H1 (cell line): ENCODE data around the gene TLNRD1. TPM values are rescaled to one million over a fixed set of nuclear protein-coding genes. Genes with fewer than 3 reads are reported as not detected.

Source experiments
- ATF3 ChIP-seq: IDR thresholded peaks from 2 replicates; pipeline ENCODE4 v1.6.1; 2011; ENCODE audit warnings: low read depth, mild to moderate bottlenecking, low read length; ENCODE audit not compliant: insufficient read depth
- CHD1 ChIP-seq: IDR thresholded peaks from 2 replicates; pipeline ENCODE4 v1.6.1; 2012; ENCODE audit warnings: low read depth, low read length, improper control_type of control experiment
- CHD7 ChIP-seq: fragments of 300-600 bp; sonication (generic); IDR thresholded peaks from 2 replicates; pipeline ENCODE4 v1.7.1; 2012; ENCODE audit warnings: low read length, moderate library complexity, mild to moderate bottlenecking, inconsistent platforms; ENCODE audit not compliant: insufficient replicate concordance
- CTCF ChIP-seq, 3 experiments: IDR thresholded peaks; 1 replicate in 2 of 3; 2 replicates in 1 of 3; pipeline versions ENCODE4 v1.5.1 to v1.6.1; 2011; ENCODE audit warnings: low read length in 3 of 3, mild to moderate bottlenecking in 3 of 3, inconsistent platforms in 2 of 3, low read depth in 1 of 3, moderate library complexity in 1 of 3; ENCODE audit not compliant: insufficient read depth in 1 of 3; ENCODE audit errors: control extremely low read depth in 1 of 3
- JUND ChIP-seq: IDR thresholded peaks from 2 replicates; pipeline ENCODE4 v1.6.1; 2011; ENCODE audit warnings: mild to moderate bottlenecking, improper control_type of control experiment, low read length
- KDM5A ChIP-seq: fragments of 200-600 bp; IDR thresholded peaks from 2 replicates; pipeline ENCODE4 v1.7.1; 2012; ENCODE audit warnings: mild to moderate bottlenecking, low read length, inconsistent platforms, mixed read lengths
- NANOG ChIP-seq: IDR thresholded peaks from 2 replicates; pipeline ENCODE4 v1.6.1; 2011; ENCODE audit warnings: low read length, low read depth, mild to moderate bottlenecking, inconsistent platforms; ENCODE audit not compliant: insufficient read depth, poor library complexity, severe bottlenecking
- SIRT6 ChIP-seq: IDR thresholded peaks from one replicate; pipeline ENCODE4 v1.7.1; 2012; ENCODE audit warnings: low read length, inconsistent platforms
- TCF12 ChIP-seq: IDR thresholded peaks from 2 replicates; pipeline ENCODE4 v1.6.1; 2011; ENCODE audit warnings: low read depth, mild to moderate bottlenecking, low read length
- polyA plus RNA-seq, 7 experiments: library from polyadenylated mRNA; depleted of rRNA in 3 of 7; stranded (reverse) in 5 of 7; unstranded in 2 of 7; fragments of >200 nt in 5 of 7; fragments of 200-250 nt in 2 of 7; gene quantifications; 1 replicate in 5 of 7; 2 replicates in 1 of 7; 4 replicates in 1 of 7; pipeline versions ENCODE4 v1.2.1 to v1.2.3, GENCODE V29; 2011 to 2013; ENCODE audit warnings: missing spikeins in 2 of 7, mixed read lengths in 2 of 7
- total RNA-seq: library from RNA; stranded (reverse); fragmentation: NEBNext Ultra II Directional; extraction: Animal tissue kit (Norgen Biotek cat#: 25700); gene quantifications from 2 replicates; pipeline ENCODE4 v1.2.1, GENCODE V29; 2021

TLNRD1 gene
- total and polyA plus RNA-seq, 2 of the 8 experiments (the other 6 are each of a cell fraction or from before 2014, with no cell fraction given): 12.2 to 20.5 TPM

GRCh38 chr15:80977627-80978036 is 23.1 kb upstream of the TLNRD1 start (continued):
- TF ChIP-seq CHD7: no peak
- no peak for TF ChIP-seq SIRT6
- TF ChIP-seq ATF3: no peak
- no peak for TF ChIP-seq NANOG
- no peak for TF ChIP-seq CHD1
- TF ChIP-seq JUND: no peak
- peak; percentile 82 to 84 (median 83) for TF ChIP-seq CTCF (IDR thresholded peaks at IDR 0.05; ENCODE audit: control extremely low read depth in 1 of 3, insufficient read depth in 1 of 3, low read depth in 1 of 3, low read length in 3 of 3)
- TF ChIP-seq KDM5A: no peak
- TF ChIP-seq TCF12: no peak
